HepG2 (cell line): ENCODE data around the gene EWSR1. TPM values are rescaled to one million over a fixed set of nuclear protein-coding genes. Genes with fewer than 3 reads are reported as not detected.

ENCODE experiments used
- CREB1 ChIP-seq, 2 experiments: fragments of 450-650 bp in 1 of 2; IDR thresholded peaks; 2 replicates each; pipeline ENCODE4 v1.6.1; 2016 to 2017; ENCODE audit warnings: control low read depth in 1 of 2, mild to moderate bottlenecking in 1 of 2, missing compliant biosample characterization in 1 of 2, missing genetic modification characterization in 1 of 2
- CTCF ChIP-seq: sonication (generic); formaldehyde crosslinking; IDR thresholded peaks from 2 replicates; pipeline ENCODE4 v1.5.0; 2020; ENCODE audit warnings: mild to moderate bottlenecking, missing genetic modification reagents, moderate library complexity
- FOSL2 ChIP-seq: sonication (generic); formaldehyde crosslinking; IDR thresholded peaks from 2 replicates; pipeline ENCODE4 v1.4.0; 2020; ENCODE audit warnings: missing genetic modification reagents
- GABPA ChIP-seq, 2 experiments: IDR thresholded peaks; 2 replicates each; pipeline ENCODE4 v1.6.1; 2011 to 2016; ENCODE audit warnings: low read depth in 2 of 2, low read length in 1 of 2, missing biosample characterization in 1 of 2, missing genetic modification characterization in 1 of 2
- HHEX ChIP-seq: IDR thresholded peaks from 2 replicates; pipeline ENCODE4 v1.6.1; 2016; ENCODE audit warnings: control low read depth
- HMGXB3 ChIP-seq: sonication (generic); formaldehyde crosslinking; IDR thresholded peaks from 2 replicates; pipeline ENCODE4 v1.4.0; 2020; ENCODE audit warnings: missing genetic modification reagents, borderline replicate concordance
- HNF1B ChIP-seq: sonication (generic); formaldehyde crosslinking; IDR thresholded peaks from 2 replicates; pipeline ENCODE4 v1.5.1; 2020; ENCODE audit warnings: mild to moderate bottlenecking, moderate library complexity, missing genetic modification reagents
- JDP2 ChIP-seq: sonication (generic); formaldehyde crosslinking; IDR thresholded peaks from 2 replicates; pipeline ENCODE4 v1.8.1; 2022; ENCODE audit warnings: missing genetic modification reagents, borderline replicate concordance
- KAT7 ChIP-seq: IDR thresholded peaks from 2 replicates; pipeline ENCODE4 v1.6.1; 2018; ENCODE audit warnings: borderline replicate concordance, missing compliant biosample characterization
- KDM1A ChIP-seq: IDR thresholded peaks from 2 replicates; pipeline ENCODE4 v1.6.1; 2016; ENCODE audit warnings: missing compliant biosample characterization
- MAF1 ChIP-seq: sonication (generic); formaldehyde crosslinking; IDR thresholded peaks from 2 replicates; pipeline ENCODE4 v1.5.0; 2020; ENCODE audit warnings: missing genetic modification reagents, borderline replicate concordance
- MEIS1 ChIP-seq: sonication (generic); formaldehyde crosslinking; IDR thresholded peaks from 2 replicates; pipeline ENCODE4 v1.9.0; 2021; ENCODE audit warnings: mild to moderate bottlenecking, missing genetic modification reagents, moderate library complexity, borderline replicate concordance
- MYNN ChIP-seq: sonication (generic); formaldehyde crosslinking; IDR thresholded peaks from 2 replicates; pipeline ENCODE4 v1.4.0; 2020; ENCODE audit warnings: mild to moderate bottlenecking, low read depth, missing genetic modification reagents
- MZF1 ChIP-seq: sonication (generic); formaldehyde crosslinking; IDR thresholded peaks from 2 replicates; pipeline ENCODE4 v1.8.1; 2023; ENCODE audit warnings: mild to moderate bottlenecking, missing genetic modification reagents, borderline replicate concordance
- POLR2AphosphoS5 ChIP-seq: IDR thresholded peaks from 2 replicates; pipeline ENCODE4 v1.6.1; 2012; ENCODE audit warnings: low read depth, low read length
- THAP8 ChIP-seq: sonication (generic); formaldehyde crosslinking; IDR thresholded peaks from 2 replicates; pipeline ENCODE4 v1.5.1; 2020; ENCODE audit warnings: missing genetic modification reagents, mild to moderate bottlenecking, borderline replicate concordance
- ZFP90 ChIP-seq: sonication (generic); formaldehyde crosslinking; IDR thresholded peaks from 2 replicates; pipeline ENCODE4 v1.8.0; 2022; ENCODE audit warnings: missing genetic modification reagents, mild to moderate bottlenecking, inconsistent platforms, borderline replicate concordance
- polyA plus RNA-seq, 8 experiments: library from polyadenylated mRNA; depleted of rRNA in 3 of 8; stranded (reverse) in 7 of 8; unstranded in 1 of 8; fragments of >200 nt; fragmentation: Illumina TruSeq in 4 of 8; extraction: Trizol in 4 of 8; gene quantifications; 2 replicates each; pipeline versions ENCODE4 v1.2.1 to v1.2.3, GENCODE V29; 2011 to 2016; ENCODE audit warnings: low read depth in 4 of 8, missing spikeins in 1 of 8, mixed read lengths in 1 of 8; ENCODE audit not compliant: insufficient read depth in 1 of 8
- total RNA-seq, 5 experiments: library from RNA; depleted of rRNA; stranded (reverse); fragments of >200 nt; fragmentation: Illumina TruSeq; extraction: Trizol; gene quantifications; 2 replicates each; pipeline ENCODE4 v1.2.3, GENCODE V29; 2016; ENCODE audit warnings: low read depth in 1 of 5

The EWSR1 gene
- total and polyA plus RNA-seq, 2 of the 13 experiments (the other 11 are each of a cell fraction or from before 2014, with no cell fraction given): 211 to 326 TPM

- 0 out of 2 replicates have a peak, but pooled peaks have one; percentile 28 for TF ChIP-seq MEIS1 (CRISPR knock-in tag)
- peak; percentile 51; the same call in 1 of the 2 replicates for TF ChIP-seq CREB1 (IDR thresholded peaks at IDR 0.05)
- TF ChIP-seq CREB1 (CRISPR knock-in tag; IDR thresholded peaks at IDR 0.05): no peak
- no peak for TF ChIP-seq MZF1 (CRISPR knock-in tag)
- TF ChIP-seq ZFP90 (CRISPR knock-in tag): peak; percentile 49
- no peak for TF ChIP-seq MYNN (CRISPR knock-in tag)
- no peak; the same call in 1 of the 2 replicates for TF ChIP-seq THAP8 (CRISPR knock-in tag)
- peak; percentile 4; the same call in 1 of the 2 replicates for TF ChIP-seq GABPA (IDR thresholded peaks at IDR 0.05; ENCODE audit: low read depth, low read length)
- no peak for TF ChIP-seq GABPA (CRISPR knock-in tag; IDR thresholded peaks at IDR 0.05; ENCODE audit: low read depth)
- peak; percentile 89 for TF ChIP-seq HNF1B (CRISPR knock-in tag)
- TF ChIP-seq MAF1: 0 out of 2 replicates have a peak, but pooled peaks have one; percentile 23
- TF ChIP-seq KDM1A: no peak
- peak; percentile 38; the same call in 1 of the 2 replicates for TF ChIP-seq HMGXB3 (CRISPR knock-in tag)
- no peak for TF ChIP-seq JDP2 (CRISPR knock-in tag)
- 0 out of 2 replicates have a peak, but pooled peaks have one; percentile 15 for TF ChIP-seq CTCF (CRISPR knock-in tag)
- peak; percentile 72 for TF ChIP-seq FOSL2
- TF ChIP-seq KAT7: no peak
- TF ChIP-seq HHEX: no peak
- peak; percentile 90 for TF ChIP-seq POLR2AphosphoS5
These were observed at the start of gene EWSR1, which contains the start of gene RHBDD3 (continued) for GRCh38 chr22:29267858-29268510.
